Epithelial cell of umbilical artery (primary cell): ENCODE data around the gene B3GALNT2. TPM values are rescaled to one million over a fixed set of nuclear protein-coding genes. Genes with fewer than 3 reads are reported as not detected.

Source experiments
- total RNA-seq: library from RNA; depleted of rRNA; stranded (reverse); fragments of >200 nt; gene quantifications from 2 replicates; pipeline ENCODE4 v1.2.3, GENCODE V29; 2014

B3GALNT2 gene
- total RNA-seq, result 56.8 and 65.2 TPM in 2 replicates

GRCh38 chr1:235504122-235504493 lies at the start of gene B3GALNT2:
Gene B3GALNT2 (minus strand): TSS chr1:235504452. CDS start chr1:235504252, 200 bp downstream.

Other genes starting within 250 kb of the B3GALNT2 start
- 32.2 and 39.2 TPM in 2 replicates for gene ARID4B, start 176.3 kb downstream of the B3GALNT2 start, total RNA-seq
- gene GGPS1, start 175.9 kb downstream of the B3GALNT2 start, total RNA-seq, result 18.1 and 22.7 TPM in 2 replicates
- 22.4 and 35.1 TPM in 2 replicates for gene TBCE, start 137.0 kb downstream of the B3GALNT2 start, total RNA-seq
- gene GNG4, start 145.3 kb upstream of the B3GALNT2 start, total RNA-seq, result not detected in 2 replicates